ENCODE data around the gene AFMID.

AFMID gene

DNA sequence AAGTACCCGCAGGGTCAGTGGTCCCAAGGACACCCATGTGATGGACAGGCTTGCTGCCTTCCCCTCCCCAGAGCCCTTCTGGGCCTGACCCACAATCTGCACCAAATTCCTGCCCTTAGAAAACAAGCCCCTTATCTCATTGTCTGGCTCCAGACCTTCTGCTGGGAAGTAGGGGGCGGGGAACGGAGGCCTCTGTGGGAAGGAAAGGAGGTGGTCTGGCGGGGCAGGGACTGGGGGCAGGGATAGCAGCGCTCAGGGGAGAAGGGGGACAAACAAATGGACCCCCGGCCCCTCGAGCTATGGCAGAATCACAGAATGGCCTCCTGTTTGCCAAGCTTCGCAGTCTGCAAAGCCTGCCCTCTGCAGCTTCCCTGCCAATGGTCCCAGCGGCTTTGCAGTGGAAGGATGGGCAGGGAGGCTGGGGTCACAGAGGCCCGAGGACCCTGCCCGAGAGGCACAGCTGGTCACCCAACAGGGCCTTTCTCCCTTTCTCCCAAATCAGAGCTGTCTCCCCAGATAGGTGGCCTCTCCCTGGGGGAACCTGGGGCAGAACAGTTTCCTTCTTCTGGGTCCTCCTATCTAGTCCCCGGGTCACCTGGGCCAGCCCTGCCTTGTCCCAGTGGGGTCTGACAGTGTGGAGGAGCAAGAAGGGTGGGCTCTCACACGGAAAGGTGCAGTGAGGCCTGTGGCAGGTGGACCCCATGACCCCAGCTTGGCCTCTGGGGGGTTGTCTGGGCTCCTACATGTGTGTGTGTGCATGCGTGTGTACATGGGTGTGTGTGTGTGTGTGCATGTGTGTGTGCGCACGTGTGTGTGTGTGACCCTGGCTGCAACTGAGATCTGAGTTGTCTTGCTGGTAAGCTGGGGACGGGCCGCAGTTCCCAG is 69.8 kb downstream of the AFMID start:
- no peak for DNase-seq
